Uterus (tissue), 4 donors: ENCODE data around the gene MEX3C. TPM values are rescaled to one million over a fixed set of nuclear protein-coding genes. Genes with fewer than 3 reads are reported as not detected.

Experiments used
- DNase-seq, 2 donors: peaks; one replicate each; pipeline ENCODE4 v3.0.0-alpha.2; 2019 to 2020
- H3K27ac ChIP-seq, 2 donors: fragments of 200-600 bp; sonication (generic); 1 replicate in 1 of 2; 2 replicates in 1 of 2; pipeline ENCODE4 v1.5.1; 2016 to 2018
- H3K27me3 ChIP-seq, 2 donors: fragments of 200-600 bp; sonication (generic); one replicate each; pipeline ENCODE4 v1.5.1; 2018 to 2019; ENCODE audit warnings: control low read depth in 1 of 2
- H3K36me3 ChIP-seq, 2 donors: fragments of 200-600 bp; sonication (generic); one replicate each; pipeline ENCODE4 v1.5.1; 2019; ENCODE audit warnings: control low read depth in 1 of 2
- H3K4me1 ChIP-seq, 2 donors: fragments of 200-600 bp; sonication (generic); one replicate each; pipeline ENCODE4 v1.5.1; 2018 to 2019; ENCODE audit warnings: control low read depth in 1 of 2
- H3K4me3 ChIP-seq, 2 donors: fragments of 200-600 bp; sonication (generic); 1 replicate in 1 of 2; 2 replicates in 1 of 2; pipeline ENCODE4 v1.5.1; 2018 to 2019; ENCODE audit warnings: mild to moderate bottlenecking in 1 of 2
- H3K9me3 ChIP-seq, 2 donors: fragments of 200-600 bp; sonication (generic); one replicate each; pipeline ENCODE4 v1.5.1; 2019; ENCODE audit warnings: control low read depth in 1 of 2
- CTCF ChIP-seq, 4 experiments: fragments of 200-600 bp in 2 of 4; fragments of 450-650 bp in 2 of 4; sonication (generic) in 2 of 4; IDR thresholded peaks; one replicate each; pipeline ENCODE4 v1.5.1; 2016 to 2019; ENCODE audit warnings: antibody characterized with exemption in 4 of 4, mild to moderate bottlenecking in 2 of 4, moderate library complexity in 1 of 4
- POLR2A ChIP-seq, 2 donors: fragments of 450-650 bp; IDR thresholded peaks; one replicate each; pipeline ENCODE4 v1.6.1; 2016; ENCODE audit warnings: antibody characterized with exemption in 2 of 2, mild to moderate bottlenecking in 1 of 2, moderate library complexity in 1 of 2
- intact Hi-C: fragments of 100-400 bp; cut with DNase I; formaldehyde crosslinking; loops from one replicate; pipeline ENCODE4 v1.15.1; 2023; ENCODE audit warnings: low total_unique reads
- total RNA-seq, 4 donors: library from RNA; depleted of rRNA in 3 of 4; stranded (reverse); fragments of >200 nt in 3 of 4; gene quantifications; one replicate each; pipeline versions ENCODE4 v1.1.0 to v1.2.4, GENCODE V29; 2014 to 2023
- donor health status: DM: yes; HTN: yes; CAD: no.

Gene MEX3C
- total RNA-seq, 4 donors from 2014 or later: 20.7 to 69.4 (median 40.7) TPM

- intact Hi-C loops: no loop called here
- Histone ChIP-seq H3K4me3 (no peak overlapping the region), H3K27ac (no peak overlapping the region), H3K9me3 (no peaks in the 10 kb centered on the region), H3K4me1 (no peaks in the 10 kb centered on the region), H3K36me3 (no peaks in the 10 kb centered on the region), H3K27me3 (no peaks in the 10 kb centered on the region)
- TF ChIP-seq POLR2A (IDR thresholded peaks at IDR 0.05): no peak
- TF ChIP-seq CTCF (IDR thresholded peaks at IDR 0.05): no peak
- DNase-seq: no peak
These were observed 26.8 kb downstream of the MEX3C start for GRCh38 chr18:51170664-51171063.

GRCh38 chr18:51169731-51170130 lies 27.8 kb downstream of the MEX3C start:
- Histone ChIP-seq H3K27ac (no peak overlapping the region), H3K9me3 (no peaks in the 10 kb centered on the region), H3K36me3 (no peaks in the 10 kb centered on the region), H3K4me3 (no peak overlapping the region), H3K27me3 (no peaks in the 10 kb centered on the region), H3K4me1 (no peaks in the 10 kb centered on the region)
- TF ChIP-seq CTCF (IDR thresholded peaks at IDR 0.05) (no peak), POLR2A (IDR thresholded peaks at IDR 0.05) (no peak)
- DNase-seq: no peak
- intact Hi-C loops: no loop called here

- Histone ChIP-seq H3K27ac (no peak overlapping the region), H3K36me3 (no peaks in the 10 kb centered on the region), H3K27me3 (no peaks in the 10 kb centered on the region), H3K4me1 (no peaks in the 10 kb centered on the region), H3K4me3 (no peak overlapping the region), H3K9me3 (no peaks in the 10 kb centered on the region)
- no peak for DNase-seq
- intact Hi-C loops: no loop called here
- no peak for TF ChIP-seq CTCF (IDR thresholded peaks at IDR 0.05)
- no peak for TF ChIP-seq POLR2A (IDR thresholded peaks at IDR 0.05)
These were observed 28.4 kb downstream of the MEX3C start for GRCh38 chr18:51168960-51169662.

- H3K9me3 ChIP-seq: no peaks in the 10 kb centered on the region
- intact Hi-C loops: no loop called here
- no peaks in the 10 kb centered on the region for H3K4me1 ChIP-seq
- H3K4me3 ChIP-seq: no peak overlapping the region
- H3K27ac ChIP-seq: no peak overlapping the region
- no peaks in the 10 kb centered on the region for H3K36me3 ChIP-seq
- TF ChIP-seq CTCF (IDR thresholded peaks at IDR 0.05) (no peak), POLR2A (IDR thresholded peaks at IDR 0.05) (no peak)
- no peak for DNase-seq
- no peaks in the 10 kb centered on the region for H3K27me3 ChIP-seq
These were observed 29.3 kb downstream of the MEX3C start for GRCh38 chr18:51168026-51168742.

GRCh38 chr18:51165296-51165695 lies 32.2 kb downstream of the MEX3C start:
- H3K9me3 ChIP-seq: no peaks in the 10 kb centered on the region
- intact Hi-C loops: no loop called here
- H3K36me3 ChIP-seq: no peaks in the 10 kb centered on the region
- H3K27ac ChIP-seq: no peak overlapping the region
- no peak for DNase-seq
- H3K27me3 ChIP-seq: no peaks in the 10 kb centered on the region
- no peak for TF ChIP-seq POLR2A (IDR thresholded peaks at IDR 0.05)
- no peak for TF ChIP-seq CTCF (IDR thresholded peaks at IDR 0.05)
- no peak overlapping the region for H3K4me3 ChIP-seq
- H3K4me1 ChIP-seq: no peaks in the 10 kb centered on the region
